HTERT RPE-1 (cell line): ENCODE data around the gene ILKAP.

Experiments
- in situ Hi-C: fragments of 300-500 bp; cut with MboI; formaldehyde crosslinking; loops from 4 replicates; pipeline ENCODE4 v1.14.3; 2020; ENCODE audit warnings: low sequenced_read_pairs

The ILKAP gene

DNA sequence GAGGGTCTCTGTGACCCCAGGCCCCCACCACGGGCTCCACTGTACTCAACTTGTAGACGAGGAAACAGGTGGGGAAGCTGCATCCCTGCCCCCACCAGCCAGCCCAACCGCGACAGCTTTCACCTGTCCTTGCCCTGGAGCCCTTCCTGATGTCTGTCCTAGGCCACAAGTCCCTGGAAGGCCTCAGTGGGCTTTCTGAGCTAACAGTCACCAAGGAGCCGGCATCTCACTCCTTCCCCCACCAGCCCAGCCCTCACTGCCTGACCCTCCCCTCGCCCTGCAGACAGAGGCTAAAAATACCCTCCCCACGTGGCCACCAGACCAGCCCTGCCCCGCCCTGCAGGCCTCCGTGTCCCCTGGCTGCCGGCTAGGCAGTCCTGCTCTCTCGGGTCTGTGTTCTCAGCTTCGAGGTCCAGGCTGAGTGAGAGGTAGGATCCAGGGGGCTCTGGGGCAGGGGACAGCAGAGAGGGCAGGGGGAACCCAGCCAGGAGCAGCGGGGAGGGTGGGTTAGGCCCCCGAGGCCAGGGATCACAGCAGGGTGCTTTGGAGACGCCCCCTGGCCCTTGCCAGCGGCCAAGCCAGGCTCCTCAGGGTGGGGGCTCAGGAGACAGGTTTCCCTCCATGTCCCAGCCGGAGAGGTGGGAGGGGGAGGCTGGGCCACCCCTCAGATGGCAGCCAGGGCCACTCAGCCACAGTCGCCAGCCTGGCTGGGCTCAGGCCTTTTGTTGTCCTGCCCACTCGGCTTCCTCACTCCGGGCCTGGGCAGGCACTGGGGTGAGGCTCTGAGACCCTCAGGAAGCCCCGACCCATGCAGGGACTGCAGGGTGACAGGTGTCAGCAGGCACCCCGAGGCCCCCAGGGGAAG, 64.9 kb downstream of the ILKAP start, which contains the start of gene KLHL30:
KLHL30 (plus strand) TSS at position 338 of the 865 bp plus-strand sequence. CDS start 2,087 bp downstream, outside the sequence.
- in situ Hi-C loops = no loop called here

DNA sequence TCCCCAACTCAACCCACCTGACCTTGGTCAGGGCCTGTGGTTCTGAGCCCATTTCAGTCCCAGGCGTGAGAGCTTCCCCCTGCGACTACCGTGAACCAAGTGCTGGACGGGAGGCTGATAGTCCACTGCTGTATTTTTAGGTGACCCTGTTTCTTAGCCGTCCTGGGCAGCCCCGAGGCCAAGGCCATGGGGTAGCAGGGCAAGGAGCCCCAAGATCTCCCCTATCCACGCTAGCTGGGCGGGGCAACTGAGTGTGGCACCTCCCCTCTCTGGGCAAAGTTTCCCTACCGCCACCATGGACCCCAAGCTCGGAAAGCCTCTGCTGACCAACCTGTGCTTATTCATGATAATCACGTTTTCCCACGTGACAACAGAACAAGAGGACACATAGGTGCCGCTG, 65.6 kb downstream of the ILKAP start:
- in situ Hi-C loops = no loop called here

DNA sequence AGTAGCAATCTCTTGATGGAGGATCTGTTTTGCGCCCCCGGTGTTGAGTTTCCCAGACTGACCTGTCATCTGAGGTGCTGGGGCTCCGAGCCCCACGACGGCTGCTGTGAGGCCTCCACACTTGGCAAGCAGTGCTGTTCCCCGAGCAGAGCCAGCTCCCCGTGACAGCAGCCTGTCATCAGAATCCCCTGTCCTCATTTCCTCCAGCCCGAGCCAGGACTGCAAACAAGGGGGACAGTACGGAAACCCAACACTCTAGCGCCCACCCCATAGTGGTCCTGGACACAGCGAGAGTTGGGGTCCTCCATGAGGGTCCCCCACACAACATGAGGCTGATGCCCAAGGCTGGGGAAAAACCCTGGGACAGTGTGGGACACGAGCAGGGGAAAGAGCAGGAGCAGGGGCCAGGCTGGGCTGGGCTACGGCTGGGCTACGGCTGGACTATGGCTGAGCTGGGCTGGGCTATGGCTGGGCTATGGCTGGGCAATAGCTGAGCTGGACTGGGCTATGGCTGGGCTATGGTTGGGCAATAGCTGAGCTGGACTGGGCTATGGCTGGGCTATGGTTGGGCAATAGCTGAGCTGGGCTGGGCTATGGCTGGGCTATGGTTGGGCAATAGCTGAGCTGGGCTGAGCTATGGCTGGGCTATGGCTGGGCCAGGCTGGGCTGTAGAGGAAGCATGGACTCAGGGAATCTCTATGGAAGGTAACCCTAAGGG, 66.5 kb downstream of the ILKAP start:
- in situ Hi-C loops = no loop called here

DNA sequence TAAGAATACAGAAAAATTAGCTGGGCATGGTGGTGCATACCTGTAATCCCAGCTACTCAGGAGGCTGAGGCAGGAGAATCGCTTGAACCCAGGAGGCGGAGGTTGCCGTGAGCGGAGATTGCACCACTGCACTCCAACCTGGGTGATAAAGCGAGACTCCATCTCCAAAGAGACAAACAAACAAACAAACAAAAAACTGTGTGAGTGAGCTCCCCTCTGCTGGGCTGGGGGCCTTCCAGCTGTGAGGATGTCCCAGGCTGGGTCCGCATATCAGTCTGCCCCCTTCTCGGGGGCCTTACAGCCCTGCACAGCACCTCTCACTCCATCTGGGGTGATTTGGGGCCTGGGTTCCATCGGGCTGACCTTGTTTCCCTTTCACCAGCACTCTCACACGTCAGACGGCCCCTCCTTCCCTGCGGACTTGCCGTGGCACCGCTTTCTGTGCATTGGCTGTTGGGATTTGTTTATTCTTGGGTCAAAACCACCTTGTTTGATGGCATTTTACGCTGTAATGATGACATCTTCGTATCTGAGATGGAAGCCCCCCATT, 67.8 kb downstream of the ILKAP start:
- in situ Hi-C loops = no loop called here

DNA sequence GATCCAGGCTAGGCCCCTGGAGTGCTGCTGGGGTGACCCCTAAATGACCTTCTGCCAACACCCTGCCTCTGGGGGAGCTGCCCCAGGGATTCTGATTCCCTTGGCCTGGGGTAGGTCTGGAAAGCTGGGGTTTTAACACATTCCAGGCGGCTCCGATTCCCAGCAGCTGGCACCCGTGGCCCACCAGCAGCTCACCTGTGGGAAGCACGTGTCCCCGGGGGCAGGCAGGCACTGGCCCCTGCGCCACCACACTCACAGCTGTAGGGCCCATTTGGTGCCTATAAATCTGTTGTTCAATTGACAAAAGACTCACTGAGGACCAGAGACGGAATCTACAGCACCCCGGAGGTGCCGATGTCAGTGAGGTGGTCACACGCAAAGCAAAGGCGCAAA, 69.1 kb downstream of the ILKAP start:
- in situ Hi-C loops = no loop called here

DNA sequence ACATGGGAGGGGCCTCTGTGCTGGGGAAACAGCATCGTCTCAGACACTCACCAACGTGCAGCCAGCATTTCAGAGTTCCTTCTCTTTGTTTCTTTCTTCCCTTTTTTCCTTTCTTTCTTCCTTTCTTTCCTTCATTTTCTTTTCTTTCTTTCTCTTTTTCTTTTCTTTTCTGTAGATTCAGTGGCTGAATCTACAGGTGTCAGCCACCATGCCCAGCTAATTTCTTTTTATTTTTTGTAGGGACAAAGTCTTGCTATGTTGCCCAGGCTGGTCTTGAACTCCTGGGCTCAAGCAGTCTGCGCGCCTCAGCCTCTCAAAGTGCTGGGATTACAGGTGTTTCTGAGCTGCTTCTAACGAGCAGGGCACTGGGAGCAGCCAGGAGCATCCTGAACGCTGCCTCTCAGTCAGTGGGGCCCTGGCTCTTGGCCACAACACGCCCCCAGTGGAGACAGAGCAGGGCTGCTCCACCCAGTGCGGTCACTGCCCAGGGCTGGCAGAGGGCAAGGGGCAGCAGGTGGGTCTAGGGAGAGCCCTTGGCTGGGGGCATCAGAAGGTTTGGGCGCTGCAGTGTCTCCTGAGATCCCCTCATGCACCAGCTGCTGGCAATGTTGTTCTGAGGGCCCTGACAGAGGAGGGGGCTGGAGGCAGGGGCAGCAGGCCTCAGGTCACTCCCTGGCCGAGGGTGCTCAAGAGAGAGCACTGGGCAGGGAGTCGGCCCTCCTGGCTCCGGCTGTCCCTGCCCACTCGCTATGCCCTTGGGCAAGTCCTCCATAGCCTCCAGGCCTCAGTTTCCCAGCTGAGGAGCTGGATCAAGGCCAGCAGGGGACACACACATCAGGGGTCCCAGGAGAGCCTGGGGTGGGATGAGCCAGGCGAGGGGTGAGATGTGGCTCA, 69.7 kb downstream of the ILKAP start:
- in situ Hi-C loops = no loop called here

DNA sequence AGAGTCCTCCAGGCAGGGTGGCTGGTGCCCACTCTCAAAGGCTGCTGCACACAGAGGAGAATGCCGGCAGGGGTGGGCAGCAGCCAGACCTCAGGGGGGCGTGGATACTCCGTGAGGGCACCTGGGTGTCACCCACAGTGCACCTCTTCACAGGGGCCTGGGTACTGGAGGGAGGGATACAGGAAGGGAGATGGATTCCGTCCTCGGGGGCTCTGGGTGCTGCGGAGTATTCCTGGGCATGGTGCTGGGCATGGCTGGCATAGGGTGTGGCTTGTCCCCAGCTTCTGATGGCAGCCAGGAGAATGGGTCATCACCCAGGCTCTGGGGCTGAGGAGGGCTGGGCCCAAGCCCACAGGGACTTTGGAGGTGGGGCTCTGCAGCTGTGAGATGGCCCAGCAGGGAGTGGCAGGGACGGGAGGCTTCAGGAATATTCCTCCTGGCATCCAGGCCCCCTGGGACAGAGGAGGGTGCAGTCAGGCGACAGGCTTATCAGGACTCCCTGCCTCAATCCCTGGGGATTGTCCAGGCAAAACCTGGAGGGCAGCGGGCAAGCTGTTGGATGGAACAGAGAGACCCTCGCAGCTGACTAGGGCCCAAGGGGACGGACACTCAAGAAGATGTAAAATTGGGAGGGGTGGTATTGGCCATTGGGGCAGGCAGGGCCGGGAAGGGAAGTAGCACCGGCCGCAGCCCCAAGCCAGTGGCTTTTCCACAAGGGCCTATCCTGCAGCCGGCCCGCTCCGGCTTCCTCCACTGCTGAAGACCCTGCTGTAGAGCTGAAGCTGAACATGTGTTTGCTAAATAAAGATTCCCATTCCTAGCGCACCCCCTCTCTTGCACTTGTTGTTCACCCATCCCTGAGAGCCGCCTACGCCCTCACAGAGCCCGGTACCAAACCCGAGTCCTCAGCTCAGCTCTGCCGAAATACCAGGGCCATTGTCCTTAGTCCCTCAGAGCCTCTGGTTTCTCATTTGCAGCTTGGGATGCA, 70.7 kb downstream of the ILKAP start:
- in situ Hi-C loops = no loop called here

DNA sequence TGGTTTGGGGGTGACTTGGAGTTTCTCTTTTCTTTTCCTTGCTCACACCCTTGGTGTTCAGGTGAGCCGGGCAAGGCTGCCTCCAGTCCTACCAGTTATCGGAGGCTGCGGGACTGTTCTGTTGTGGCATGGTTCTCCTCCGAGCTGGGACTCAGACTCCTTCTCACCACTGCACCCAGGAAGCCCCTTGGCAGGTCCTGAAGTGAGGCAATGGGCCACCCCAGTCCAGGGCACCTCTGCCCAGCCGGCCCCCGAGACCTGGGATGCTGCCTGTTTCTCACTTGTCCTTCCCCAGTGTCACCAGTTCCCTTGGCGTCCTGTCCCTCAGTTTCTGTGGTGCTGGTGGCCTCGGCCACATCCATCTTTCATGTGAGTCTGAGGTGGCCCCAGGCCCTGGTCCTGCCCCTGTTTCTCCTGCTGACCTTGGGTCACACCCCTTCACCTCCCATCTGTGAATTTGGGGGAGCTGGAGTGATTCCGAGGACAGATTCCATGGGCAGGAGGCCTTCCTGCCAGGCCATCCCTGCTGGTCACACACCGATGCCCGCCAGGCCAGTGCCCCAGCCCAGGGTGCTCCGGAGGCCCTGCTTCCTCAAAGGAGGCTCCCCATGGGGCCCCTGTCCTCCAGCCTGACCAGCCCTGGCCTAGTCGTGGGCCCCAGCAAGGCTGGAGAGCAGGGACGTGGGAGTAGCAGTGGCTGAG, 71.6 kb downstream of the ILKAP start:
- in situ Hi-C loops = no loop called here

DNA sequence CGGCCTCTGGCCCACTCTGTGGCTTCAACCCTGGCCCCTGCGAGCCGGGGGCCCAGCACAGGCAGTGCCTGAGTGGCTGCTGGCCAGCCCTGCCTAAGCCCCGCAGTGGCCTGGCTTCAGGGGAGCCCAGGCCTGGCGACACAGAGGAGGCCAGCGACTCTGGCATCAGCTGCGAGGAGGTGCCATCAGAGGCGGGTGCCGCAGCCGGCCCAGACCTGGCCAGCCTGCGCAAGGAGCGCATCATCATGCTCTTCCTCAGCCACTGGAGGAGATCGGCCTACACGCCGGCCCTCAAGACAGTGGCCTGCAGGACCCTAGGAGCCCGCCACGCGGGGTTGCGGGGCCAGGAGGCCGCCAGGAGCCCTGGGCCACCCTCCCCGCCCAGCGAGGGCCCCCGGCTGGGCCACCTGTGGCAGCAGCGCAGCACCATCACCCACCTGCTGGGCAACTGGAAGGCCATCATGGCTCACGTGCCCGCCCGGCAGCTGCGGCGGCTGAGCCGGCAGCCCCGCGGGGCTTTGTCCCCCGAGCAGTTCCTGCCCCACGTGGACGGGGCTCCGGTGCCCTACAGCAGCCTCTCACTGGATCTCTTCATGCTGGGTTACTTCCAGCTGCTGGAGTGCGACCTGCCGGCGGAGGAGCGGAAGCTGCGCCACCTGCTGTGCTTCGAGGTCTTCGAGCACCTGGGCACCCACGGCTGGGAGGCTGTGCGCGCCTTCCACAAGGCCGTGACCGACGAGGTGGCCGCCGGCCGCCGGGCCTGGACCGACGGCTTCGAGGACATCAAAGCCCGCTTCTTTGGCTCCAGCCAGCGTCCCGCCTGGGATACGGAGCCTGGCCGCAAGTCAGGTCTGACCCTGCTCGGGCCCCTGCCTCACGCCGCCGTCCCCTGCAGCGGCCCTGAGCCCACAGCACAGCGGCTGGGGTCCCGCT, 72.5 kb downstream of the ILKAP start:
- in situ Hi-C loops = no loop called here

DNA sequence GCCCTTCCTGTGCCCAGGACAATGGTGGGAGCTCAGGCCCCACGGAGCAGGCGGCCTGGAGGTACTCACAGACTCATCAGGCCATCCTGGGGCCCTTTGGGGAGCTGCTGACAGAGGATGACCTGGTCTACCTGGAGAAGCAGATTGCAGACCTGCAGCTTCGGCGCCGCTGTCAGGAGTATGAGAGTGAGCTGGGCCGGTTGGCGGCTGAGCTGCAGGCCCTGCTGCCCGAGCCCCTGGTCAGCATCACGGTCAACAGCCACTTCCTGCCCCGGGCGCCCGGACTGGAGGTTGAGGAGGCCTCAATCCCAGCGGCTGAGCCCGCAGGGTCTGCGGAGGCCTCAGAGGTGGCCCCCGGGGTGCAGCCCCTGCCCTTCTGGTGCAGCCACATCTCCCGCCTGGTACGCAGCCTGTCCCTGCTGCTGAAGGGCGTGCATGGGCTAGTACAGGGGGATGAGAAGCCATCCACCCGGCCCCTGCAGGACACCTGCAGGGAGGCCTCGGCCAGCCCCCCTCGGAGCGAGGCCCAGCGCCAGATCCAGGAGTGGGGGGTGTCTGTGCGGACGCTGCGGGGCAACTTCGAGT, 73.3 kb downstream of the ILKAP start:
- in situ Hi-C loops = no loop called here

DNA sequence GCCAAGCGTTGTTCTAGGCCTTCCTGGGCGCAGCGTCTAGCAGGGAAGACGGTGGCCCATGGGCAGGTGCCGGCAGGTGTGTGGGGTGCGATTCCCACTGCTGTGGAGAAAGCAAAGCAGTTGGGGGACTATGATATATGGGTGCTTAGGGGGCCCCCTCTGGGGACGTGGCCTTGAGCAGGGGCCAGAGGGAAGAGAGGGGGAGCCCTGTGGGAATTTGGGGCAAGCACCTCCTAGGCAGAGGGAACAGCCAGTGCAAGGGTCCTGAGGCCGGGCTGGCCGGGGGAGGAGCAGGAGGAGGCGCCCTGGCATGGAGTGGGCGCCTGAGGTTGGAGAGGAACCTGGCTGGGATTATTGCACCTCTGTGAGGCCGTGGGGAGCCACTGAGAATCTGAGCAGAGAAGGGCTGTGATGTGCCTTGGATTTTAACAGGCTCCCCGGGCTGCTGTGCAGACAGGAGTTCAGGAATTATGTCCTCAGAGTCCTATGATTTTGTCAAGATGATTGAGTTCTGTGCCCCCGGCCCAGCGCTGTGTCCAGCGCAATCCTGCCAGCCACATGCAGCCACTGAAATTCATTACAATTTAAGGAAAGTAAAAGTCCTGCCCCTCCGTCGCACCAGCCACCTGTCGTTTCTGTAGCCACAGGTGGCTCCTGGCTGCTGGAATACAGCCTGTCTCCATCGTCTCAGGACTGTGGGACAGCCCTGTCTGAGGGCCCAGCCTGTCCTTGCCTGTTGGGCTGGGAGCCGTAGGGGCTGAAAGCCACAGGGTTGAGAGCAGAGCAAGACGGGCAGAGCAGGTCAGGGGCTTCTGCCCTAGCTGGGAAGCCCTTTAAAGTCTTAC, 74.1 kb downstream of the ILKAP start:
- in situ Hi-C loops = no loop called here

DNA sequence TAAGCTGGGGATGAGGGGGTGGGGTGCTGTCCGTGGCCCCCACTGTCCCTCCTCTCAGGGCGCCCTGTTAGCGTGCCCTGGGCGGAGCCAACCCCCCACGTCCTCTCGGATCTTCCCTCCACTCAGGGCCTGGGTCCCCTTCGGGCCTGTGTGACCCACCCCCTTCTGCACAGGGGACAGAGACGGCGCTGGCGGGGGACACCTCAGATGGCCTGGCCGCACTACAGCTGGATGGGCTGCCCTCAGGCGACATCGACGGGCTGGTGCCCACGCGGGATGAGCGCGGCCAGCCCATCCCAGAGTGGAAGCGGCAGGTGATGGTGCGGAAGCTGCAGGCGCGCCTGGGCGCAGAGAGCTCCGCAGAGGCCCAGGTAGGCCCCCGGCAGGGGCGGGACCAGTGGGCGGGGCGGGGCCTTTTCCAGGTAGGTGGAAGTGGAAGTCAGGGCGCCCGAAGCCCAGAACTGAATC, 74.9 kb downstream of the ILKAP start:
- in situ Hi-C loops = no loop called here

DNA sequence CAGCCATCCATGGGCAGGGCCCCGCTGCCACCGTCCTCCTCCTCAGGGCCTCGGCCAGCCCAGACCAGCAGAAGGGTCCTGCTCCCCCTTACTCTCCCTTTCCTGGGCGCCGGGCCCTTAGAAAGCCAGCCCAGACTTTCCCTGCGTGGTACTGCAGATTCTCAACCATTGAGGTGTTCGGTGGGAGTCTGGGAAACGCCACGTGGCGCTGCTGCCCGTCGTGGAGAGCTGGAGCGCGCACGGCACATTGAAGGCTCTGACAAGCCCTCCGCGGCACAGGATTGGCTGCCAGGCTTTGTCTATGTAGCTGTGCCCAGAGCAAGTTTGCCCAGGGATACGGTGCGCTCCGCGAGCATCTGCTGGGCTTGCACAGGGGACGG, 75.4 kb downstream of the ILKAP start:
- in situ Hi-C loops = no loop called here

DNA sequence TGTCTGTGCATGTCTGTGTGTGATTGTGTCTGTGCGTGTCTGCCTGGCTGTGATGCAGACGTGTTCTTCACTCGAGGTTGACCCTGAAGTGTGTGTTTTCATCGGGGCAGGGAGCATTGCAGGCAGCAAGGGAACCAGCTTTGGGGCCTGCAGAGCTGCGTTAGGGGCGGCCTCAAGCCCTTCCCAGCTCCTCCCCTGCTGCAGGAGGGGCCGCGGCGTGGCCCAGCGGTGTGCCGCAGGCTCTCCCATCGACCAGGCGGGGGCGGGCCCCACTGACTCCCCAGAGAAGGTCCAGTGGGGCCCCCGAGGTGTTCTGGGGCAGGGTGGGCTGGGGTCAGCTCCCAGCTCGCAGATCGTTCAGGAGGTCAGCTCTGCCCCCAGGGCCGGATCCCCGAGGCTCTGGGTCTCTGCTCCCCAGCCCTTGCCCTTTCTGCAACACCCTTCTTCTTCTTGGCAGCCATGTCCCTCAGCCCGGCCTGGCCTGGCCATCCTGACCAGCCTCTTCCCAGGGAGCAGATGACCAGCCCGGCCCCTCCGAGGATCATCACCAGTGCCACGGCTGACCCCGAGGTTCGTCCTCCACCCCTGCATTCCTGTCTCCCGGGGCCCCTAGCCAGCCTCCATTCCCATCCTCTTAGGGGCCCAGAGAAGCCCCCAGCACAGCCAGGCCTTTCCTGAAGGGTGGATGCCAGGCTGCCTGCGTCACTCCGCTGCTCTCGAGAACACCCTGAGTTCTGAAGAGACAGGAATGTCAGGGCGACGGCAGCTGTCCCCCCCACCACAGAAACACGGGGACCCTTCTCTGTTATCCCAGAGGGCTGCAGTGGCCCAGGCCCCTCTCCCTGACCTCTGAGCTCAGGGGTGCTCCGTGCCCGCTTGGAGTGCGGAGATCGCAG, 76.1 kb downstream of the ILKAP start:
- in situ Hi-C loops = no loop called here

DNA sequence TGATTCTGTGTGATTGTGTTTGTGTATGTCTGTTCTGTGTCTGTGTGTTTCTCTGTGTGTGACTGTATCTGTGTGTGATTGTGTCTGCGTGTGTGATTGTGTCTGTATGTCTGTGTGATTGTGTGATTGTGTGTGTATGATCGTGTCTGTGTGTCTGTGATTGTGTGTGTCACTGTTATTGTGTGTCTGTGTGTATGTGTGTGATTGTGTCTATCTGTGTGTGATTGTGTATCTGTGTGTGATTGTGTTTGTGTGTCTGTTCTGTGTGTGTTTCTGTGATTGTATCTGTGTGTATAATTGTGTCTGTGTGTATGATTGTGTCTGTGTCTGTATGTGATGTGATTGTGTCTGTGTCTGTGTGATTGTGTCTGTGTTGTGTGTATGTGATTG, 76.7 kb downstream of the ILKAP start:
- in situ Hi-C loops = no loop called here

DNA sequence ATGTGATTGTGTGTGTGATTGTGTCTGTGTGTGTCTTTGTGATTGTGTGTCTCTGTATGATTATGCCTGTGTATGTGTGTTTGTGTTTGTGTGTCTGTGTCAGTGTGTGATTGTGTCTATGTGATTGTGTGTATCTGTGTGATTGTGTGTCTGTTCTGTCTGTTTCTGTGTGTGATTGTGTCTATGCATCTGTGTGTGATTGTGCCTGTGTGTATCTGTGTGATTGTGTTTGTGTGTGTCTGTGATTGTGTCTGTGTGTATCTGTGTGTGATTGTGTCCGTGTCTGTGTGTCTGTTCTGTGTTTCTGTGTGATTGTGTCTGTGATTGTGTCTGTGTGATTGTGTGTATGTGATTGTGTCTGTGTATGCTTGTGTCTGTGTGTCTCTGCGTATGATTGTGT, 77.2 kb downstream of the ILKAP start:
- in situ Hi-C loops = no loop called here
